Ramos (cell line): ENCODE measurements around the gene AMACR.
"Not testable (repeated sequence)": the region's sequence is repeated elsewhere in the genome, so short reads cannot be mapped to it uniquely, and the experiment has no call there.

Experiments
- in situ Hi-C: fragments of 300-500 bp; cut with MboI; formaldehyde crosslinking; loops from one replicate; pipeline ENCODE4 v1.14.3; 2022; ENCODE audit warnings: low sequenced_read_pairs; ENCODE audit not compliant: unreplicated experiment

The AMACR gene

DNA sequence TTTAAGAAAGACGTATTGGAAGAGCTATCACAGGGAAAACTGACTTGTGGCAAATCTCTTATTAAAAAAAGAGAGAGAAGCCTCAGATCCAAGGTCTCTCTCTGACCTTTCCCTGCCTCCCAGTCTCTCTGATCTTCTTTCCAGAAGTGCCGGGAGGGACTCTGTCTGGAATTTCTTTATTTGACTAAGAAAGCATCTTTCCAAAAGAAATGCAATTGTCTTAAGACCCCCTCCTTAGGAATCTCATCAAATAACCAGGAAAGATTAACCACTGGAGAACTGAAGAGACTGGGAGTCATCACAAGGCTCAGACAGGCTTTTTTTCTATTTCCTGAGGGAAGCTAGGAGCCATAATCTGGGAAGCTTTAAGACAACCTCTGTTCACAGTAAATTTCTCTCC, 30.5 kb upstream of the AMACR start:
- in situ Hi-C loops, result no loop called here

DNA sequence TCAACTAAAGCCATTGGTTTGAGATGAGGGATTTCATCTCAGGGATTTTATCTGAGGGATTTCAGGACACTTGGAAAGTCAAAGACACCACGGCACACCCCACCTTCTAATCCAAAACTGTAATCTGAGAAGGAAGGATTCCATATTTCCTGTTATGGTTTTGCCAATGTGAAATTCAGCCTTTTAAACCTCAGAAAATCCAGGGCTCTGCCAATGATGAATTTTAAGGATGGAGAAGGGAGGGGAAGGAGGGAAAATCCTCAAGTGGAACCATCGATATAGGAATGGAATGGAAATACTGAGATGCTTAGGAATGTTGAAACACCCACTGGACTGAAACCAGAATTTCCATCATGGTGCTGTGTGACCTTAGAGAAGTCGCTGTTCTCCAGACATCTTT, 29.9 kb upstream of the AMACR start:
- in situ Hi-C loops, result no loop called here

DNA sequence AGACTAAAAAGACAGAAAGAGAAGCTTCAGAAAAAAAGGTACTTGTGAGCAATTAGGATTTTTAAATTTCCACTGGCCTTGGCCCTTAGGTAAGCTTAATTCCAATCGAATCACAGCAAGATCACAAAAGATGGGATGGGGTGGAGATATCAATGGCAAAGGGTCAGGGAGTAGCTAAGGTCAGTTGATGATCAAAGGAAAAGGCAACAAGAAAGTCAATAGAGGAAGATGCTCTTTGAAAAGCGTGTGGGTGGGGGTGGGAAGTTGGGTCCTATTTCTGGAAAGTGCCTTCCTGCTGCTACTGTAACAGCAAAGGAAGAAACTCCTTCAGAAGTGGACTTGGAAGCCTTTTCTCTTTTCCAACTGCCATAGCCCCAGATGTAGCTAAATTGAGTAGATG, 27.9 kb upstream of the AMACR start:
- in situ Hi-C loops, result no loop called here

DNA sequence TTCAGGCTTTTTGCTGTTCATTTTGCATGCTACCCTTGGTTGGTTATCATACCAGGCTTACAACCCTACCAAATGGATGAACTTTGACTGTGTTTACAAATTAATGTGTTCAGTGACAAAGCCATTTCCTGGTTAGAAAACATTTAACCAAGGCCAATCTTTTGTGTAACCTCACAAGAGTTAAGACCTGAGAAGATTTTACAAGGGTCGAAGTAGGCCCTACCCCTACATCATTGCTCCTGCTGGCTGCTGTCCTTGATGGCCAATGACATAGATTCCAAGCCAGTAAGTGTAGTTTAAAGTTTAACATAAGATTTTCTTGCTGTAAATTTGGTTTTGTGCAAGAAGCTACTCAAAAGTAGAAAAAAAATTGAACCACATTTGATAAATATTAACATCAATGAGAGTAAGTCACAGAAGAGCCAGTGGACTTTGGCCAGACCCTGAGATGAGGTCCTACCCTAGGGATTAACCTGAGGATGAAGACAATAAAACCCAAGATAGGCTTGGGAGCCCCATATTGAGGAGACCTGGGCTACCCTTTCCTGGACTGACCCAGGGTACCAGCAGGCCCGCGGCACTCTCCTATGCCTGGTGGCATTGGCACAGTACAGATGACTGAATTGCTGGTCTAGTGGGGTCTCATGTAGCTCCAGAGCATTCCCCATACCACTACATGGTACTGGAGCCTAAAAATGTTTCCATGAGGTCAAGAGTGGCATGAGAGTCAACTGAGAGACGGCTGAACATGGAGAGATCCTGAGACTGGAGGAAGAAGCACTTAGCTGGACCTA, 26.9 kb upstream of the AMACR start:
- in situ Hi-C loops, result no loop called here

DNA sequence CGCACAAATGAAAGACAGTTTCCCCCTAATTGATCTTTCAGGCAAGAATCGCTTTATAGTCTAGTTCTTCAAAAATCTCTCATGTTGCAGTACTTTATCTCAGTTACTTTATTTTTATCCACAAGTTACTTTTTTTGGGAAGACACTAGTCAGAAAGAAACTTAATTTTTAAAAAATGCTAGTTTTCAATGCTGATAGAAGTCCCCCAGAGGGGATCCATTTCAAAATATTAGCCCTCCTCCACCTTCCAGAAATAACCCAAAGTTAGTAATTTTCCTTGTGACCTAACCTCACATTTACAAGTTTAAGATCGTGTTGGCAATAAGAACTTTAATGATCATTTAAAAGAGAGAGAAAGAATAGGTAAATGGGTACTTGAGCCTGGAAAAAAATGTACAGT, 24.1 kb upstream of the AMACR start:
- in situ Hi-C loops, result no loop called here

DNA sequence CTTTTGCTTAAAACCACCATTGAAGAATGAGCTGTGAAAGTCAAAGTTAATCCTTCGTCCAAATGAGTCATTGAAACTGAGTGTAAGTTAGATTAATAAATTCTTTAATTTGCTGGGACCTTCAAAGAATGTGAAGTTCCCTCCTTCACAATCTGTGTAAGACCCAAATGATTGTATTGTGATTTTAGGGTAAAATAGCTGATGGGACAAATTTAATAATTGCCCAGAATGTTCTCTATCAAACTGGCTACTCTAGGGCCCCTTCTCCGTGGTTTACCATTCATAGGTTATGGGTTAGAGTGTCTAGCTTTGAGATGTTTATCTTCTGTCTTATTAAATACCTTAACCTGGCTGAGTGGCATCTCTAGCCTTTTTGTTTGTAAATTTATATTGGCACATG, 23.3 kb upstream of the AMACR start:
- in situ Hi-C loops, result no loop called here

DNA sequence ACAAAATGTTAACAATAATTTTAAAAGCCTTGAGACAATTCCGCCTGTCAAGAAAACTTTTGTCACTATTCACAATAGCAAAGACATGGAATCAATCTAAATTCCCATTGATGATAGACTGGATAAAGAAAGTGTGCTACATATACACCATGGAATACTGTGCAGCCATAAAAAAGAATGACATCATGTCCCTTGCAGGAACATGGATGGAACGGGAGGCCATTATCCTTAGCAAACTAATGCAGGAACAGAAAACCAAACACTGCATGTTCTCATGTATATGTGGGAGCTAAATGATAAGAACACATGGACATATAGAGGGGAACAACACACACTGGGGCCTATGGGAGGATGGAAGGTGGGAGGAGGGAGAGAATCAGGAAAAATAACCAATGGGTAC, 22.7 kb upstream of the AMACR start:
- in situ Hi-C loops, result not testable (repeated sequence)

DNA sequence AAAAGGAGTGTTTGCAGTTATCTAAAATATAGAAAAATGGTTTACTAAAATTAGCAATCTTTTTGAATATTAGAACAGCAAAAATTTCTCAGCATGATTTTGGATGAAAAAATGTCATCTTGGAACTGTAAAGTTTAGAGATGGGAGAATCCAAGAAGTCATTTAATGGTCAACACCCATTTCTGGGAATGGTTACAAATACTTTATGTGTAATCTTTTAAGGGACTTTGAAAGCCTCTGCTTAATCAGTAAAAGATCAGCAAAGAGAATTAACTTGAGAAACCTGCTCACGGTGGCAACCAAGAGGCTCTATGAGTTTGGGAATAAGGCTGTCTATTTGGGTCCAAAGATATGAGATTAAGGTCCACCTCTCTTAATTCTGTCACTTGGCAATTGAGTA, 22.2 kb upstream of the AMACR start:
- in situ Hi-C loops, result no loop called here

DNA sequence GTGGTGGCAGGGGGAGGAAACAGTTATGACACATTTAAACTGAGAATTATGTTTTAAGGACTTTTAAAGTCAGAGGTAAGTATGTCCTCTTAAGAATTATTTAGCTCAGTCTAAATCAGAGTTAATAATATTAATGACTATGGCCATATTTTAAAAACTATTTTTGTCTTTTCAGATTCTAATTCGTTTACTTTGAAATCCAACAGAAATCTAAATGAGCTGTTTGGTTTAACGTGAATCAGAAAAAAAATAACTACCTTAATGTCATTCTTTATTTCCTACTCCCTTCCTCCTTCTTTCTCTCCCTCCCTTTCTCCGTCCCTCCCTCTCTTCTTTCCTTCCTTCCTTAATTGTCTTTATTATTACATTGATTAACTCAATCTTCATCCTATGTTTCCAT, 20.5 kb upstream of the AMACR start:
- in situ Hi-C loops, result no loop called here

DNA sequence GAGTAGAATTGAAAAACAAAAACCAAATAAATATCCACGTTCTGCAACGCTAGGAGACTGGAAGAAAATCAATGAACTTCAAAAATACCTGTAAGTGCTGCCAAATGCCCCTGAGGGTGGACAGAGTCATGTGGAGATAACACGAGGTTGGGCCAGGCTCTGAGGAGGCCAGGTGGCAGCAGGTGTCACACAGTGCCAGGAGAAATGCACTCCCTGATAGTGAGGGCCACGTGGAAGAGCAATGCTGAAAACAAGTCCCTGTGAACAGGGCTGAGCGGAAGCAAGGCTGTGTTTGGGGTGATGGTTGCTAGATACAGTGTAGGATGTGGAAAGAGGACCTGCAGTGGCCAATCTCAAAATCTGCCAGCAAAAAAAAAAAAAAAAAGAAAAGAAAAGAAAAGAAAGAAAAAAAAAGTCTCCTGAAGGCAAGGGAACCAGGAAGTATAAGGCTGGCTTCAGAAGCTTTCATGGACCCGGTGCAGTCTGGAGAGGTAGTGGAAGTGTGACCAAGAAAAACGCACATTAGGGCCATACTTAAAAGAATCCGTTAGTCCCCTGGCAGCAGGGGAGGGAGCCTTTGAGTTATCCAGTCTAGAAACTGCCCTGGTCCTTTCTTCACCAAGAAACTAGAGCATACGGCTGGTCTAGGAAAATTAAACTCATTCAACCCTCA, 18.4 kb upstream of the AMACR start:
- in situ Hi-C loops, result no loop called here

DNA sequence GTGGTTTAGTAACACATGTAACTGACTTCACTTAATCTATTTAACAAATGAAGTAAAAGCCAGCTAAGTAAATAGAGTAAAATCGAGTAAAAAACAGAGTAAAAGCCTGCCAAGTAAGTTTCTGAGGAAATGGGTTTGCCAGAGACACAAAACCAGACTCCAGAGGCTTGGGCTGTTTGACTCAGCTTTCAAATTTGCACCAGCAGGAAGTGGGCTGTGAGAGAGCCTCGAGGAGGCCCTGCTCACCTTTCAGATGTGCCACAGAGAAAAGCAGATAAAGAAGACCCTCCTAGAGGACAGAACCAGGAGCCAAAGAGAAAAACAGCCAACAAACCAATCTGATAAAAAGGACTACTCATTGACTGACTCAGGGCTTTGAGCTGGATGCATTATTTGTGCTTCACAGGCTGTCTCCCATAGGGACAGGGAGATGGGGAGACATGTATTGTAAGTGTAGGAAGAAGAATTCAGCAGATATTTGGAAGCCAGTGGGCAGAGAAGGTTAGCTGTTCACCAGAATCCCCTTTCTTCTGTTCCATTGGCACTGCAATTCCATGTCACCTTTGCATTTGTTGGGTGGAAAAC, 14.4 kb upstream of the AMACR start:
- in situ Hi-C loops, result loop anchor here (25.0 kb wide), 1 partner anchor 440 kb away; no protein-coding TSS in a partner anchor

DNA sequence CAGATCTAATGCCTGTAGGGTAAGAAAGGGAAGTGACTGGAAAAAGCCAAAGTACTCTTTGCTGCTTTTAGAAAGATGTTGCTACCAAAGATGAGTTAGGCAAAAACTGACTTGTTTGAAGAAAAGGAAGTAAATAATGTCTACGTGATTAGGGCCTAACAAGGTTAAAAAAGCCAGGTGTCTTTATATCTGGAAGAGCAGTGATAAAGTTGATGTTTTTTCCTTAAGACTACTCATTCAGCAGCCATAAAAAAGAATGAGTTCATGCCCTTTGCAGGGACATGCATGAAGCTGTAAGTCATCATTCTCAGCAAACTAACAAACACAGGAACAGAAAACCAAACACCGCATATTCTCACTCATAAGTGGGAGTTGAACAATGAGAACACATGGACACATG, 13.5 kb upstream of the AMACR start:
- in situ Hi-C loops, result loop anchor here (25.0 kb wide), 1 partner anchor 441 kb away; no protein-coding TSS in a partner anchor

DNA sequence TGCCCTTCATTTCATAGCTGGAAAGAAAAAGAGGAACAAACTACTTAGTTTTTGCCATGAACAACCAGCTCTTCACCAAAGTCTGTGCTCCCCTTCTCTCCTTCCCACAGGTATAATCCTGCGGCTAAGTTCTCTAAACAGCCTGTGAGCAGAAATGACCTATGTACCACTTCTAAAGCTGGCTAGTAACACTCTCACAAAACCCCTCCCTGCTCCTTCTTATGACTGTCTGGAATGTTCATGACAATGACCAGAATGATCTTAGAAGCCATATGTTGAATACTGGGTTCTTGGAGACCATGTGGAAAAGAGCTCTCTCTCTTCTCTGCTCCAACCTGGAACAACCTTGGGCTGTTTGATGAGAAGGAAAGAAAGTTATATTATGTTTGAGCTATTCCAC, 12.9 kb upstream of the AMACR start:
- in situ Hi-C loops, result loop anchor here (25.0 kb wide), 1 partner anchor 442 kb away; no protein-coding TSS in a partner anchor

DNA sequence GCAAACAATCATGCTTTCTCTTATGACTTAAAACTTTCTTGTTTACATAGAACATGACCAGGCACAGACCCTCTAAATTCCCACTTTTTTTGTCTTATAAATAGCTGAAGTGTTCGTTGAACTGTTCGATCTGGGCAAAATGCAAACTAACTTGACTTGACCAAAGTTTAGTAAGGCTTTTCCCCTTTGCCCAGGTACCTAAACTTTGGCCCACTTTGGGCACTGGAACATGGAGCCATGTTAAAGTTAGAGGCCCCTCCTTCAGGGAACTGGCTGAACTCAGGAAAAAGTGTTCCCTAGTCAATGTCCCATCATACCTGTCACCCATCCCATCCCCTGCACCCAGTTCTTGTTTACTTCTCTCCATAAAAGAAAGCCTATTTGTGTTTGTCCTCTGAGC, 9.4 kb upstream of the AMACR start:
- in situ Hi-C loops, result loop anchor here (25.0 kb wide), 1 partner anchor 445 kb away; no protein-coding TSS in a partner anchor

DNA sequence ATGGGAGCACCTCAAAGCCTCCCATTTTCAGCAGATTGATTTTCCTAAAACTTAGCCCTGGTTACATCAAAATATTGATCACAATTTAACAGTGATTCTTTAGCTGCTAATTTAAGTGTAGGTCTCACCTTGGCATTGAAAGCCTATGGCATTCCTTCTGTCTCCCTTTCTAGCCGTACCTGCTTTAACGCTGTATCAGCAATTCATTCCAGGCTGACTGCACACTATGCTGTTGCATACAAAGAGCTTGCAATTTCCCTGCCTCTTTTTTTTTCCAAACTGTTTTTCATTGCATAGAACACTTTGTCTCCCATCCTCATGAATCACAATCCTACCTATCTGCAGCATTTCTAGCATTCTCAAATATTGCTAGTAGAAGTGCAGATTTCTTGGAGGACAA, 8.9 kb upstream of the AMACR start:
- in situ Hi-C loops, result loop anchor here (25.0 kb wide), 1 partner anchor 446 kb away; no protein-coding TSS in a partner anchor

DNA sequence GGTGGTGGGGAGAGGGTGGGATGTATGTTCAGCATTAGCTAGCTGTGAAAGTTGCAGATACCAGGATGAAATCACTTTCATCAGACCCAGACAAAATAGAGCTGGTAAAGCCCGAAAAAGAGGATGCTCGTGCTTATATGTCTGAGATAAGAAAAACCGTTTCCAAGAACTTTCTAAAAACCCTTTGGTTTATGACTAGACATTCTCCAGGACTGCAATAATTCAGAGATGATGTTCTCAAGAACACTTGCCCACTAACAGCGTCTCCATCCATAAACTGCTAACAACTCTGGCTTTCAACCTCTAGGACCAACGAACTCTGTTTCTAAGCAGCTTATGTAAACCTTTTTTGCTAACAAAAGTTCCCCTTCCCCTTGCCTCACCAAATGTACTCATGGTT, 8.4 kb upstream of the AMACR start:
- in situ Hi-C loops, result loop anchor here (25.0 kb wide), 1 partner anchor 446 kb away; no protein-coding TSS in a partner anchor

DNA sequence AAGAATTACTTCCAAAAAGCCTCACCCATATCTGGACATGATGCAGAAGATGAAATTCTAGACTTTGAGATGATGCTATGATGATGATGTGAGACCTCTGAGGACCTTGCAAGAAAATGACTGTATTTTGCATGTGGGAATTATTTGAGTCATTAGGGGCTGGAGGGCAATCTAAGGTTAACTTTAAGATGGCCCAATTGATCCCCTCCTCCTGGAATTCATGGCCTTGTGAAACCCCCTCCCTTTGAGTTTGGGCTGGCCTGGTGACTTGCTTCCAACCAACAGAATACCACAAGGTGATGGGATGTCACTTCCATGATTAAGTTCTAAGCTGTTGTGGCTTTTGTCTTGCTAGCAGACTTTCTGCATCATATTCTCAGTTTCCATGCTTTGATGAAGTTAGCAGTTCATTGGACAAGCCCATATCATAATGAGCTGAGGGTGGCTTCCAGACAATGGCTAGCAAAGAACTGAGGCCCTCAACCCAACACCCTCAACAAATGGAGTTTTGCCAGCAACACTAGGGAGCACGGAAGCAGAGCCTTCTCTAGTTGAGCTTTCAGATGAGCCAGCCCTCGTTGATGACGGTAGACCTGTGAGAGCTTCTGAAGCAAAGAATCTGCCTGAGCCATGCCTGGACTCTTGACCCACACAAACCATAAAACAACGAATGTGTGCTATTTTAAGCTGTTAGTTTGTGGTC, 7.4 kb upstream of the AMACR start:
- in situ Hi-C loops, result loop anchor here (25.0 kb wide), 1 partner anchor 447 kb away; no protein-coding TSS in a partner anchor

DNA sequence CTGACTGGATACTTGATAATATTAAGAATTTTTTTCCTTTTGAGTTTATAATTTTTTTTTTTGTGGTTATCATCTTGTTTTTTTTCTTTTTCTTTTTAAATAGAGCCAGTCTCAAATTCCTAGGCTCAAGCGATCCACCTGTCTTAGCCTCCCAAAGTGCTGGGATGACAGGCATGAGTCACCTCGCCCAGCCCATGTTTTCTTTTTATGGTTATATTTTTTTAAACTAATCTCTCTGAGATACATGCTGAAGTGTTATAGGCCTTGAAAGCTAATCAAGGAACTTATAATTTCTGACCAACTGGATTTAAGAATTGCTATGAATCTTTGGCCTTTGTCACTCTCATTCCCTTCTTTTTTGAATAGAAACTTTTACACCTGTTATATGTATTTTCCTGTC, 6.8 kb upstream of the AMACR start:
- in situ Hi-C loops, result loop anchor here (25.0 kb wide), 1 partner anchor 448 kb away; no protein-coding TSS in a partner anchor

DNA sequence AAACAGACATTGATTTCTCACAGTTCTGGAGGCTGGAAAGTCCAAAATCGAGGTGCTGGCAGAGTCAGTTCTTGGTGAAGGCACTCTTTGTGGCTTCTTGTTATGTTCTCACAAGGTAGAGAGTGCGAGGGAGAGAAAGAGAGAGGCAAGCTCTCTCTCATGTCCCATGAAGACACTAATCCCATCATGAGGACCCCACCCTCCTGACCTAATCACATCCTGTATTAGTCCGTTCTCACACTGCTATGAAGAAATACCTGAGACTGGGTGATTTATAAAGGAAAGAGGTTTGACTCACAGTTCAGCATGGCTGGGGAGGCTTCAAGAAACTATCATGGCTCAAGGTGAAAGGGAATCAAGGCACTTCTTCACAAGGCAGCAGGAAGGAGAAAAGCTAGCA, 5.7 kb upstream of the AMACR start:
- in situ Hi-C loops, result loop anchor here (25.0 kb wide), 1 partner anchor 449 kb away; no protein-coding TSS in a partner anchor

DNA sequence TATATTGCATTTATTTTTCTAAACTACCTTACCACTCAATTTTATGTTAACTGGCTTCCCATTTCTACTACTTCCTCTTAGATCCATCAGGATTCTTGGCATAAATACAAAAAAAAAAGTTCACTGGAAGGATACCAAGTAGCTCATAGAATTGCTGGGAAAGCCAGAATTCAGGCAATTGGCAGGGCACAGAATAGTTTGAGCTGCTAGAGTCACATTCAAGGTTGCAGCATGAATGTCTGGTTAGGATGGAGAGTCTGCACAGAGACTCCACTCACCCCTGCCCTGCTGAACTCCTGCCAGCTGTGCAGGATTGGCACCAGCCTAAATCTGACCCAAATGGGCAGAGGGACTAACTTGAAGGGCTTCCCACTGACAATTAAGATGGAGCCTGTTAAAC, 4.9 kb upstream of the AMACR start:
- in situ Hi-C loops, result loop anchor here (25.0 kb wide), 1 partner anchor 450 kb away; no protein-coding TSS in a partner anchor
